NCI-H82 treated with DMSO at 0.1 percent for 48 hours (cell line): ENCODE data around the gene IL36B.

Experiments
- DNase-seq: peaks from one replicate; lab custom pipeline; 2025; ENCODE audit not compliant: unreplicated experiment; lab: John Stamatoyannopoulos, UW

Gene IL36B

GRCh38 chr2:113076954-113077669, 24.4 kb upstream of the IL36B start:
- DNase-seq = no peak

GRCh38 chr2:113075600-113075999, 22.9 kb upstream of the IL36B start:
- DNase-seq = no peak

- DNase-seq = no peak
These were observed 22.4 kb upstream of the IL36B start for GRCh38 chr2:113075030-113075429.

GRCh38 chr2:113073325-113073834, 20.7 kb upstream of the IL36B start:
- DNase-seq = no peak

- DNase-seq = no peak
These were observed 19.9 kb upstream of the IL36B start for GRCh38 chr2:113072584-113072983.

GRCh38 chr2:113070606-113070975, 17.9 kb upstream of the IL36B start:
- DNase-seq = no peak

- DNase-seq = no peak
These were observed 17.3 kb upstream of the IL36B start for GRCh38 chr2:113069676-113070605.

GRCh38 chr2:113068706-113069485, 16.2 kb upstream of the IL36B start:
- no peak for DNase-seq

GRCh38 chr2:113068249-113068648, 15.6 kb upstream of the IL36B start:
- DNase-seq = no peak

GRCh38 chr2:113067681-113068080, 15.0 kb upstream of the IL36B start, which contains the start of gene IL1F10:
Gene IL1F10 (plus strand): TSS chr2:113067970. CDS start chr2:113072739, 4,769 bp downstream.
- DNase-seq = no peak

GRCh38 chr2:113064898-113065297, 12.2 kb upstream of the IL36B start:
- DNase-seq = no peak

GRCh38 chr2:113064281-113064680, 11.6 kb upstream of the IL36B start:
- DNase-seq = no peak

- no peak for DNase-seq
These were observed 9.5 kb upstream of the IL36B start for GRCh38 chr2:113061896-113062770.

- no peak for DNase-seq
These were observed 8.6 kb upstream of the IL36B start for GRCh38 chr2:113061241-113061640.

- DNase-seq = no peak
These were observed 8.1 kb upstream of the IL36B start for GRCh38 chr2:113060796-113061195.

- DNase-seq = no peak
These were observed 7.7 kb upstream of the IL36B start for GRCh38 chr2:113060396-113060795.

- no peak for DNase-seq
These were observed 6.6 kb upstream of the IL36B start, which contains the start of gene IL36RN for GRCh38 chr2:113058998-113059960. Gene IL36RN (plus strand): TSS chr2:113059198. CDS start chr2:113059439, 241 bp downstream.

GRCh38 chr2:113058411-113058994, 5.8 kb upstream of the IL36B start:
- DNase-seq = no peak

GRCh38 chr2:113057117-113057516, 4.5 kb upstream of the IL36B start:
- DNase-seq = no peak
